Measurements from ENCODE around the gene OR1B1. TPM values are rescaled to one million over a fixed set of nuclear protein-coding genes. Genes with fewer than 3 reads are reported as not detected.

The OR1B1 gene
- not detected in 2 replicates for total RNA-seq

GRCh38 chr9:122657527-122657926 is at the start of gene OR1B1:
Gene OR1B1 (minus strand): TSS chr9:122657627.

GRCh38 chr9:122661416-122661815 is 4.0 kb upstream of the OR1B1 start, which contains the start of gene OR1L1:
Gene OR1L1 (plus strand): TSS chr9:122661716. CDS start chr9:122661716, 0 bp downstream.

GRCh38 chr9:122614362-122614761 is 43.1 kb downstream of the OR1B1 start, which contains the start of gene OR1Q1:
Gene OR1Q1 (plus strand): TSS chr9:122614738. CDS start chr9:122614738, 0 bp downstream.

GRCh38 chr9:122583284-122583683 is 74.1 kb downstream of the OR1B1 start, which contains the start of gene OR1L8:
Gene OR1L8 (minus strand): TSS chr9:122583384. CDS start chr9:122568477, 14,907 bp downstream.

Other genes starting within 250 kb of the OR1B1 start
- not detected in 2 replicates for gene OR1J1, start 179.7 kb downstream of the OR1B1 start, total RNA-seq
- gene OR1J2, start 146.8 kb downstream of the OR1B1 start, total RNA-seq, result not detected in 2 replicates
- gene OR1J4, start 138.5 kb downstream of the OR1B1 start, total RNA-seq, result not detected in 2 replicates
- not detected in 2 replicates for gene OR1N1, start 130.3 kb downstream of the OR1B1 start, total RNA-seq
- not detected in 2 replicates for gene OR1N2, start 104.5 kb downstream of the OR1B1 start, total RNA-seq
- 0.11 TPM in 1 of 2 replicates, not detected in the other for gene OR1L8, start 74.2 kb downstream of the OR1B1 start, total RNA-seq
- not detected in 2 replicates for gene OR1Q1, start 42.9 kb downstream of the OR1B1 start, total RNA-seq
- not detected in 2 replicates for gene OR1L1, start 4.1 kb upstream of the OR1B1 start, total RNA-seq
- gene OR1L3, start 17.5 kb upstream of the OR1B1 start, total RNA-seq, result not detected in 2 replicates
- gene OR1L4, start 66.4 kb upstream of the OR1B1 start, total RNA-seq, result not detected in 2 replicates
- not detected in 2 replicates for gene OR1L6, start 84.7 kb upstream of the OR1B1 start, total RNA-seq
- not detected in 2 replicates for gene OR5C1, start 131.3 kb upstream of the OR1B1 start, total RNA-seq
- not detected in 2 replicates for gene OR1K1, start 142.5 kb upstream of the OR1B1 start, total RNA-seq
- 27.9 and 33.0 TPM in 2 replicates for gene PDCL, start 171.0 kb upstream of the OR1B1 start, total RNA-seq
- gene RC3H2, start 247.7 kb upstream of the OR1B1 start, total RNA-seq, result 35.3 and 38.3 TPM in 2 replicates

All from placental epithelial cell (primary cell).